HG03139 (cell line): ENCODE data around the gene CLCA2.

Experiments
- ATAC-seq: cut with Tn5 transposase; IDR thresholded peaks from one replicate; pipeline ENCODE4 v1.9.1; 2021; ENCODE audit not compliant: unreplicated experiment

The CLCA2 gene

DNA sequence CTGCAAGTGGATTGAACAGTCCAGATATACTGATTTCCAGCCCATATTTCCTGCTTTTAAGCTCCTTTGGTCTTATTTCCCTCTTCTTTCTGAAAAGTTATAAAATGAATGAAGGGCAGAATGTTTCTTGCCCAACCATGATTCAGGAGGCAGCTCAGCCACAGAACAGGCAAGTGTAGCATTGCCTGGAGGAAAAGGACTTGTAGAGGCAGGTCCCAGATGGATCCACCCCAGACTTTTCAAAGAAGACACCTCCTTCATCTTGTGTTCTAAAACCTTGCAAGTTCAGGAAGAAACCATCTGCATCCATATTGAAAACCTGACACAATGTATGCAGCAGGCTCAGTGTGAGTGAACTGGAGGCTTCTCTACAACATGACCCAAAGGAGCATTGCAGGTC is at the start of gene CLCA2:
Gene CLCA2, plus strand, starts transcription at position 299 of the 400 bp plus-strand sequence. Its CDS starts 77 bp downstream, at position 376.
- ATAC-seq = no peak

- ATAC-seq = no peak
Measured at GRCh38 chr1:86375688-86376087, 48.3 kb upstream of the CLCA2 start.

DNA sequence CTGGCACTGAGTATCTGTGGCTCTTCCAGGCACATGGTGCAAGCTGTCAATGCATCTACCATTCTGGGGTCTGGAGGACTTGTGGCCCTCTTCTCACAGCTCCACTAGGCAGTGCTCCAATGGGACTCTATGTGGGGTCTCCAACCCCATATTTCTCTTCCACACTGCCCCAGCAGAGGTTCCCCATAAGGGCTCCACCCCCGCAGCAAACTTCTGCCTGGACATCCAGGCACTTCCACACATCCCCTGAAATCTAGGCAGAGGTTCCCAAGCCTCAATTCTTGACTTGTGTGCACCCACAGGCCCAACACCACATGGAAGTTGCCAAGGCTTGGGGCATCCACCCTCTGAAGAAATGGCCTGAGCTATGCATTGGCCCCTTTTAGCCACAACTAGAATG is 46.6 kb upstream of the CLCA2 start:
- no peak for ATAC-seq

DNA sequence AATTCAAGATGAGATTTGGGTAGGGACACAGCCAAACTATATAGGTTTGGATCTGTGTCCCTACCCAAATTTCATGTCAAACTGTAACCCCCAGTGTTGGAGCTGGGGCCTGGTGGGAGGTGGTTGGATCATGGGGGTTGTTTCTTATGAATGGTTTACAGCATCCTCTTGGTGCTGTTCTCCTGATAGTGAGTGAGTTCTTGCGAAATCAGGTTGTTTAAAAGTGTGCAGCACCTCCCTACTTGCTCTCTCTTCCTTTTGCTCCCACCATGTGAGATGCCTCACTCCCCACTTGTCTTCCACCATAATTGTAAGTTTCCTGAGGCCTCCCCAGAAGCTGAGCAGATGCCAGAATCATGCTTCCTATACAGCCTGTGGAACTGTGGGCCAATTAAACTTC is 45.2 kb upstream of the CLCA2 start:
- no peak for ATAC-seq

DNA sequence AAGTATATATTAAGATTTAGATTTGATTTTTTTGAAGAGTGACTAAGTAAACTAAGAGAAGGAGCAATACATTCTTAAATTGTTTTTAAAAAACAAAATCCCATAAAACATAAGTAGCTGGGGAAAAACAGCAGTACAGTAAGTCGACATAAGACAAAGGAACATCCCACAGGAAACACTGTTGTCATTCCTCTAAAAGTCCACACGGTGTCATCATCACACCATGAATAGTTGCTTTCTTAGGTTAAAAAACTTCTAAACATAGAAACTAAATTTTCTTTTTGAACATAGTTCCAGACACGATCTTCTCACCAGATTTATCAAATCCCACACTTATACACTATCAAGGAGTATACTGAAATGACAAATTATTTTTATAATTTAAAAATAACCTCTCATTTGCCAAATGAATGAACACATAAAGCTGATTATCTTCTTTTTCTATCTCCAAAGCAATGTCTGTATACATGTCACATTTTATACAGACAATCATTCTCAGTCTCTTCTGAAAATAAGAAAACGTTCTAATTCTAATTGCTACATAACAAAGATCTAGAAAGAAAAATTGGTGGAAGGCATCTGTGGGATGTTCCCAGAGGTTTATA is 43.6 kb upstream of the CLCA2 start:
- ATAC-seq = peak; percentile 69

- ATAC-seq = no peak
Measured at GRCh38 chr1:86381223-86381622, 42.7 kb upstream of the CLCA2 start.

DNA sequence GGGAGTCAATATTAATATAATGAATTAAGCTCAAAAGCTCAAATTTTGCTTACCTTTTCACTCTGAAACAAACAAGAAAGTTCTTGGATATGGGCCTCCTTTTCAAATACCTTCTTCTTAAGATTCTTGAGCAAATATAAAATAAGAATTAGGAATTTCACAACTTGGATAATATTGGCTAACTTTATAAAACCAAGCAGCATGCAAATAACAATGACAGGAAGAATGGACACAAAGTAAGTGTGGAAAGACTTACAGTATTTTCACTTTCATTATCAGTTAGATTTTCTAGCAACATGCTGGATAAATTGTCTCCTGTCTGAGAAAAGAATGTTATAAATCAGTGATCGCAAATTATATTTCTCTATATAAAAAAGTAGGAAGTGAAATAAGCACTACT is 41.1 kb upstream of the CLCA2 start:
- peak; percentile 58 for ATAC-seq

GRCh38 chr1:86387916-86388627 is 35.9 kb upstream of the CLCA2 start:
- ATAC-seq = no peak

DNA sequence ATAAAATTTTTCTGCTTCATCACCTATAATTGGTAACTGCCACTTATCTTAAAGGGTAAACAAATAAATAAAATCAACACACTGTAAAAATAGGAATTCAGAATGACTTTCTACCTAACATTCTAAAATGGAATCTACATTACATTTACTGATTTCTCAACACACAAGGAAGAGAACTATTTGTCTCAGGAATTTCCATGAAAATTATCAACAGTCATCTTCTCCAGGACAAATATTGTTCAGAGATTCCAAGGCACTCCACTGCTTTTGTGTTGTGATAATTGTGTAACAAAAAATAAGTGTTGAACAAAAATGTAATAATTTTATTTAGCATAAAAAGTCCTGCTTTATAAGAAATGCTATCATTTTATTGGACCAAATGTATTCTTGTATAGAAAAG is 35.2 kb upstream of the CLCA2 start:
- ATAC-seq = no peak

DNA sequence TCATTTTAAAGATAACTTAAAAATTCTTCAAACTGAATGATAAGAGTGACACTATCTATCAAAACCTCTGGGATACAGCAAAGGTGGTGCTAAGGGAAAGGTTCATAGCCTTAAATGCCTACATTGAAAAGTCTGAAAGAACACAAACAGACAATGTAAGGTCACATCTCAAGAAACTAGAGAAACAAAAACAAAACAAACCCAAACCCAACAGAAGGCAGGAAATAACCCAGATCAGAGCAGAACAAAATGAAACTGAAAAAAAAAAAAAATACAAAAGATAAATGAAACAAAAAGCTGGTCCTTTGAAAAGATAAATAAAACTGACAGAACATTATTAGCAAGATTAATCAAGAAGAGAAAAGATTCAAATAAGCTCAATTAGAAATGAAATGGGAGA is 34.7 kb upstream of the CLCA2 start:
- peak; percentile 75 for ATAC-seq

- ATAC-seq = no peak
Measured at GRCh38 chr1:86394416-86394815, 29.6 kb upstream of the CLCA2 start.

- peak; percentile 100 for ATAC-seq
Measured at GRCh38 chr1:86395751-86396497, 28.0 kb upstream of the CLCA2 start, which contains the start of gene ODF2L. Gene ODF2L (minus strand): TSS chr1:86396323. CDS start chr1:86387027, 9,296 bp downstream.

DNA sequence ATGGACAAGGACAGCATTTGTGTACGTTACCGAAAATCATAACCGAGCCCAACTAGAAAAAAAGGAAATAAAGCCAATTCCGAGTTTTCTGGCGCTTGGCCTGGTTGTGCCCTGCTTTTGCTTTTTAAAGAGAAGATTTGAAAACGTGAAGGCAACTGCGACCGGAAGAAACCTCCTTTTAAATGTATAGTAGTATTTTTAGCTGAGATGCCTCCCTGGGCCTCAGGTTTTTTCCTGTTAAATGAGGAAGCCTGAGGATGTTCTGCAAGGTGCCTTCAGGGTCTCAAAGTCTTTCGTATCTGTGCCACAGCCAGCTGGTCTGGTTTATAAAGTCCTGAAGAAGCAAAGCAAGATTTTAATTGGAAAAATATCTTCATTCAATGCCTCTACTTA is 27.5 kb upstream of the CLCA2 start:
- ATAC-seq = no peak

DNA sequence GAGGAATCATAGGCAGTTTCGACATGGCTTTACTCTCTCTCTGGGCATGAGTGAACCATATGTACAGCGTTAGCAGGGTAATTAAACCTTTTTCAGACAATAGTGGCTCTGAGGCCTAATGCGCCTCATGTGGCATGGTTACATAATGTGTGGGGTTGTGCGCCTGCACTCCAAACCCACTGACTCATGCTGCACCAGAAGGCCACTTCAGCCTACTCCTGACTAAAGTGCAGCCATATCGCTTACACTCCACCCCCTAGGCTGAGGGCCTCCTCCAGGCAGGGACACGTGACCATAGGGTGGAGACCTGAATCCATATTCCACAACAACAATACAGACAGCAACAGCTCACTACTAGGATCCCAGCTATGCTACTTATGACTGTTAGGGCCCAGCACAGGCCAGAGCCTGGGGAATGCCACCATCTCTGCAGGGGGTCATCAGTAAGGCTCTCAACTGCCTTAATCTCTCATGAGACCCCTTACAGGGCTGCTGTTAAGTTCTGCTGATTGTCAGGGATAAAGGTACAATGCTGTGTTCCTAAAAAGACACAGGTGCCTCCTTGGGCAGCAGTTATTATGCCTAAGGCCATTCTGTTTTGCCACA is 14.5 kb upstream of the CLCA2 start:
- no peak for ATAC-seq

GRCh38 chr1:86410879-86411278 is 13.1 kb upstream of the CLCA2 start:
- no peak for ATAC-seq

GRCh38 chr1:86416343-86416742 is 7.6 kb upstream of the CLCA2 start:
- ATAC-seq = no peak

- ATAC-seq = peak; percentile 83
Measured at GRCh38 chr1:86419277-86419903, 4.6 kb upstream of the CLCA2 start.

- no peak for ATAC-seq
Measured at GRCh38 chr1:86421601-86422280, 2.2 kb upstream of the CLCA2 start.

GRCh38 chr1:86423473-86423872 is 498 bp upstream of the CLCA2 start:
- no peak for ATAC-seq

- no peak for ATAC-seq
Measured at GRCh38 chr1:86429122-86429725, 5.3 kb downstream of the CLCA2 start.
